ENCODE data around the gene HSPA4.
A peak's percentile ranks its signal among the peaks of the same experiment; 100 is the strongest.
"Not testable (repeated sequence)": the region's sequence is repeated elsewhere in the genome, so short reads cannot be mapped to it uniquely, and the experiment has no call there.

HSPA4 gene

GRCh38 chr5:133051061-133051541, 712 bp upstream of the HSPA4 start:
- DNase-seq, result no peak

- peak; percentile 60 for DNase-seq
Observed at GRCh38 chr5:133052317-133053175, 733 bp downstream of the HSPA4 start.

GRCh38 chr5:133053448-133053847, 1.6 kb downstream of the HSPA4 start:
- DNase-seq, result no peak

GRCh38 chr5:133054697-133055471, 3.1 kb downstream of the HSPA4 start:
- DNase-seq, result no peak

GRCh38 chr5:133056891-133057290, 5.1 kb downstream of the HSPA4 start:
- DNase-seq, result no peak

- DNase-seq, result no peak
Observed at GRCh38 chr5:133059621-133060020, 7.8 kb downstream of the HSPA4 start.

- no peak for DNase-seq
Observed at GRCh38 chr5:133062276-133062675, 10.5 kb downstream of the HSPA4 start.

GRCh38 chr5:133063965-133064364, 12.2 kb downstream of the HSPA4 start:
- no peak for DNase-seq

GRCh38 chr5:133065471-133065870, 13.7 kb downstream of the HSPA4 start:
- no peak for DNase-seq

- no peak for DNase-seq
Observed at GRCh38 chr5:133066045-133066444, 14.2 kb downstream of the HSPA4 start.

GRCh38 chr5:133072021-133072420, 20.2 kb downstream of the HSPA4 start:
- no peak for DNase-seq

GRCh38 chr5:133075572-133076536, 24.0 kb downstream of the HSPA4 start:
- DNase-seq, result no peak

GRCh38 chr5:133079048-133079447, 27.2 kb downstream of the HSPA4 start:
- DNase-seq, result no peak

- DNase-seq, result no peak
Observed at GRCh38 chr5:133081036-133081435, 29.2 kb downstream of the HSPA4 start.

GRCh38 chr5:133081703-133082102, 29.9 kb downstream of the HSPA4 start:
- DNase-seq, result no peak

- DNase-seq, result no peak
Observed at GRCh38 chr5:133082128-133082527, 30.3 kb downstream of the HSPA4 start.

- DNase-seq, result no peak
Observed at GRCh38 chr5:133083901-133084300, 32.1 kb downstream of the HSPA4 start.

GRCh38 chr5:133085171-133085570, 33.4 kb downstream of the HSPA4 start:
- not testable (repeated sequence) for DNase-seq

- no peak for DNase-seq
Observed at GRCh38 chr5:133086366-133086875, 34.6 kb downstream of the HSPA4 start.

- DNase-seq, result no peak
Observed at GRCh38 chr5:133088064-133088463, 36.3 kb downstream of the HSPA4 start.

- DNase-seq, result no peak
Observed at GRCh38 chr5:133091034-133091433, 39.2 kb downstream of the HSPA4 start.

- no peak for DNase-seq
Observed at GRCh38 chr5:133106343-133106742, 54.5 kb downstream of the HSPA4 start.
